ENCODE results near the gene PARK7. TPM values are rescaled to one million over a fixed set of nuclear protein-coding genes. Genes with fewer than 3 reads are reported as not detected.

The PARK7 gene
- total RNA-seq (2021) (352 and 358 TPM in 2 replicates), Bru-seq, nascent RNA (percentile 82 among the genes with signal in this experiment), BruChase-seq, experiment 1, labeled RNA remaining after a 2-hour chase (percentile 69 among the genes with signal in this experiment), BruChase-seq, experiment 2, labeled RNA remaining after a 6-hour chase (percentile 79 among the genes with signal in this experiment)
- long read RNA-seq, transcript PARK7-201 (7 exons, 949 nt), result minor isoform, 120 of 421 reads
- long read RNA-seq, transcript PARK7-209 (7 exons, 1,088 nt), result major isoform, 266 of 421 reads
- long read RNA-seq, partial matches to known transcripts, result 11 of 421 reads
- long read RNA-seq, other reads (novel, unspliced or antisense), result 24 of 421 reads

- Histone ChIP-seq H3K4me3 (ENCODE audit: low read depth, low read length, poor library complexity, severe bottlenecking) (peak within 1 kb of the TSS; percentile 75), H3K36me3 (ENCODE audit: insufficient read depth, low read length, poor library complexity, severe bottlenecking) (peaks cover 36% of the 10 kb centered on the region), H3K27me3 (replicated peaks; ENCODE audit: insufficient read depth, low read depth, low read length, poor library complexity) (no peaks in the 10 kb centered on the region), H3K4me1 (ENCODE audit: insufficient read depth, low read length, poor library complexity, severe bottlenecking) (no peaks in the 10 kb centered on the region), H3K9me3 (ENCODE audit: low read depth, low read length, poor library complexity, severe bottlenecking) (no peaks in the 10 kb centered on the region), H3K27ac (ENCODE audit: low read depth, low read length, poor library complexity, severe bottlenecking) (peak within 1 kb of the TSS; percentile 86)
- CTCF ChIA-PET, result no interaction called here
- DNase-seq (ENCODE audit: low spot score), result peak; percentile 100
- TF ChIP-seq EZH2 (IDR thresholded peaks at IDR 0.05; ENCODE audit: borderline replicate concordance, low read depth, low read length, poor library complexity, severe bottlenecking) (no peak), CTCF (conservative IDR thresholded peaks at IDR 0.05; ENCODE audit: low read depth, low read length) (peak; percentile 54)
- POLR2A ChIA-PET (ENCODE audit: low non-redundant PET), result interaction anchor here (0.6 kb wide), 1 partner anchor 328 kb away, joined by 3 read pairs; no protein-coding TSS in a partner anchor
- no TSS peak for BruUV-seq (replicated peaks)
- intact Hi-C loops (cut with micrococcal nuclease; ENCODE audit: unreplicated experiment), result loop anchor here (10.0 kb wide), 1 partner anchor 57 kb away; no protein-coding TSS in a partner anchor
These were observed at the start of gene PARK7 for GRCh38 chr1:7961216-7962013. PARK7 (plus strand) TSS chr1:7961711; CDS start chr1:7962786, 1,075 bp downstream.

GRCh38 chr1:7912145-7912544 lies 49.4 kb upstream of the PARK7 start:
- no TSS peak for BruUV-seq (replicated peaks)
- no peaks in the 10 kb centered on the region for H3K36me3 ChIP-seq (ENCODE audit: insufficient read depth, low read length, poor library complexity, severe bottlenecking)
- CTCF ChIA-PET, result no interaction called here
- POLR2A ChIA-PET (ENCODE audit: low non-redundant PET), result interaction anchor here (0.7 kb wide), 1 partner anchor 65 kb away, joined by 4 read pairs; no protein-coding TSS in a partner anchor
- intact Hi-C loops (cut with micrococcal nuclease; ENCODE audit: unreplicated experiment), result no loop called here
- H3K27ac ChIP-seq (ENCODE audit: low read depth, low read length, poor library complexity, severe bottlenecking), result no peak overlapping the region
- TF ChIP-seq EZH2 (IDR thresholded peaks at IDR 0.05; ENCODE audit: borderline replicate concordance, low read depth, low read length, poor library complexity, severe bottlenecking) (no peak), CTCF (conservative IDR thresholded peaks at IDR 0.05; ENCODE audit: low read depth, low read length) (no peak)
- no peaks in the 10 kb centered on the region for H3K9me3 ChIP-seq (ENCODE audit: low read depth, low read length, poor library complexity, severe bottlenecking)
- H3K4me1 ChIP-seq (ENCODE audit: insufficient read depth, low read length, poor library complexity, severe bottlenecking), result no peaks in the 10 kb centered on the region
- no peak overlapping the region for H3K4me3 ChIP-seq (ENCODE audit: low read depth, low read length, poor library complexity, severe bottlenecking)
- DNase-seq (ENCODE audit: low spot score), result no peak
- no peaks in the 10 kb centered on the region for H3K27me3 ChIP-seq (replicated peaks; ENCODE audit: insufficient read depth, low read depth, low read length, poor library complexity)

- intact Hi-C loops (cut with micrococcal nuclease; ENCODE audit: unreplicated experiment), result no loop called here
- Histone ChIP-seq H3K4me1 (ENCODE audit: insufficient read depth, low read length, poor library complexity, severe bottlenecking) (no peaks in the 10 kb centered on the region), H3K9me3 (ENCODE audit: low read depth, low read length, poor library complexity, severe bottlenecking) (no peaks in the 10 kb centered on the region), H3K36me3 (ENCODE audit: insufficient read depth, low read length, poor library complexity, severe bottlenecking) (no peaks in the 10 kb centered on the region), H3K4me3 (ENCODE audit: low read depth, low read length, poor library complexity, severe bottlenecking) (no peak overlapping the region), H3K27ac (ENCODE audit: low read depth, low read length, poor library complexity, severe bottlenecking) (no peak overlapping the region), H3K27me3 (replicated peaks; ENCODE audit: insufficient read depth, low read depth, low read length, poor library complexity) (no peaks in the 10 kb centered on the region)
- DNase-seq (ENCODE audit: low spot score), result no peak
- CTCF ChIA-PET, result no interaction called here
- TF ChIP-seq CTCF (conservative IDR thresholded peaks at IDR 0.05; ENCODE audit: low read depth, low read length) (no peak), EZH2 (IDR thresholded peaks at IDR 0.05; ENCODE audit: borderline replicate concordance, low read depth, low read length, poor library complexity, severe bottlenecking) (no peak)
- BruUV-seq (replicated peaks), result no TSS peak
- POLR2A ChIA-PET (ENCODE audit: low non-redundant PET), result interaction anchor here (0.7 kb wide), 1 partner anchor 65 kb away, joined by 4 read pairs; no protein-coding TSS in a partner anchor
These were observed 48.6 kb upstream of the PARK7 start for GRCh38 chr1:7912743-7913557.
